Stimulated activated CD4-positive, alpha-beta T cell treated with anti-CD3 and anti-CD28 coated beads, Interleukin-12 subunit alpha, Interleukin-12 subunit beta, amount 100 ng/mL, for 24 hours (primary cell): ENCODE data around the gene B3GALNT2.
"Not testable (repeated sequence)": the region's sequence is repeated elsewhere in the genome, so short reads cannot be mapped to it uniquely, and the experiment has no call there.

Source experiments
- DNase-seq, 2 experiments: peaks; one replicate each; pipeline ENCODE4 v3.0.0-alpha.2; 2020; ENCODE audit warnings: low read depth in 2 of 2

The B3GALNT2 gene

DNA sequence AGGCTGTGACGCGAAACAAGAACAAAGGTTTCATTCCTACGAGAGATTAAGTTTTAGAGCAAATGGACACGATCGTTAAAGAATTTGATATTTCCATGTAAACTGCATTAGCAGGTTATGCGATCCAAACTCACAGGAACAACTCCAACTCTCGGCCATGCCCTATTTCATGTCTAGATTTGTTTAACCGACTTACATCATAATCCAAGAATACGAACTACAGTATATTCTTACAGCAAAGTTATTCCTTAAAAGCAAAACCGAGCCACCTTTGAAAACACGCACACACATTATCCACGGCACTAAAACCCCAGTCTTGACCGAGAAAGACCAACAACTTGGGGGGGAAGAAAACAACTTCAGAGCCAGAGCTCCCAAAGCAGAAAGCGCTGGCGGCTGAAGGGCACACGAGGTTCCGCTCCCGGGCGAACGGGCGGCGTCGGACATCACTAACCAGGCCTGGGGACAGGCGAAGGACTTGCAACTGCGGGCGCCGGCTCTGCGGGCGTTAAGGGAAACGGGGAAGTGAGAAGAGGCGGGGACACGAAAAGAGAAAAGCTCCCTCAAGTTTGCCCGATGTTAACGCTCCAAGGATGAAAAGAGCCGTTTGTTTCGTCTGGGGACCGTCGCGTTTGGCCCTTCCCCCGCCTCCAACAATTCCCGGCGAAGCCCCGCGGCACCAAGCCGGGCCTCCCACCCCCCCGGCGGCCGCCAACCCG is 690 bp downstream of the B3GALNT2 start:
- DNase-seq, result no peak

DNA sequence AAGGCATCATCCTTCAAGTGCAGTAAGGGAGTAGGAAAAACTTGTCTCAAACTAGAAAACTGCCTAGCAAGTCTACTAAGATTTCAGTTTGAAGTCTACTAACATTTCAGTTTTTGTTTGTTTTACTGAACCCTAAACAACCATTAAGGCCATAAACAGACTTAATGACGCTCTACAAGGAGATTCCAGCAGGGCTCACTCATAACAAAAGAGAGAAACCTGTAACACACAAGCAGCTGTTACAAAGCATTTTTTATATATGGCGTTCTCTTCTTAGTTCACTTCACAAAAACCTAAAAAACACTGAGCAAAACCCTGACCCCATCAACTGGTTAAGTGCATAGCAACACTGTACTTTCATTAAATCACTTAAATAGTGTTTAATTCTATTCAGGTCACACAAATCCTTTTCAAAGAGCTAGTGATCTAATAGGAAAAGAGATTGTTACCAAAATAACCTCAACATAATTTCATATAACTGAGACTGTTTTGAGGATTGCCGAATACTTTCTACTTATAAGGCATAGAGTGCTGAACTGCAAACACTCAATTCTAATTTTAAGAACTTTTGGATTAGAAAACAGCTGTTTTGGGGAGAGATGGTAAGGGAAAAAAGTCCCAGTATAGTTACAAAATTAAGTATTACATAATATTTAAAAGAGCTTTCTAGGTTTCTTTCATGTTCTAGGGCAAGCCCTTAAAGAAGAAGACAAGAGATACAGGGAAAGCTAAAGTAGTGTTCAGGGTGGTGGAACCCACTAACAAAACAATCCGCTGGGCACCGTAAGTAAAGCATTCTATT is 1.4 kb downstream of the B3GALNT2 start:
- DNase-seq, result no peak

DNA sequence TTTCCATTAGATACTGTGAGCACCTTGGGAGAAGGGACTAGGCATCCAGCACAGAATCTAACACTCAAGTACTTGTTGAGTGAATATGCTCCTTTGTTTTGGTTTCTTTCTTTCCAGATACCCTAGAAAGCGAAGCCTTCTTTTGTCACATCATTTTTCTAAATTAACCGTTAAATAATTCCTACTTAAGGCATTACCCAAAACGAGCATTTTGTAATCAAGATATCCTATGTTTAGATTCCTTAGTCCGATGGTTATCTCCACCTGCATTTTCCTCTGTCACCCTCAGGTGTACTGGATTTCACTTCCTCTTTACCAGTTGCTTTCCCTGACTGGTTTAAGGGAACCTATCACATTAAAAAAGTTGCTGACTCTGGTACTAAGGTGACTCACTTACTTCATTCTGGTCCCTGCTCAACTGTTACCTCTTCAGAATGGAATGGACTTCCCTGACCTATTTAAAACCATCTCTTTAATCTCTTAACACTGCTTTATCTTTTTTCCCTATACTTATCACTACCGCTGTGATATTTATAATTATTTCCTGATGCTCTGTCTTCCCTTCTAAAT is 3.2 kb downstream of the B3GALNT2 start:
- no peak for DNase-seq

GRCh38 chr1:235495551-235495950 is 8.7 kb downstream of the B3GALNT2 start:
- DNase-seq, result no peak

GRCh38 chr1:235495030-235495429 is 9.2 kb downstream of the B3GALNT2 start:
- DNase-seq, result no peak

- no peak for DNase-seq
Observed at GRCh38 chr1:235494531-235494930, 9.7 kb downstream of the B3GALNT2 start.

GRCh38 chr1:235491644-235492043 is 12.6 kb downstream of the B3GALNT2 start:
- DNase-seq, result no peak

DNA sequence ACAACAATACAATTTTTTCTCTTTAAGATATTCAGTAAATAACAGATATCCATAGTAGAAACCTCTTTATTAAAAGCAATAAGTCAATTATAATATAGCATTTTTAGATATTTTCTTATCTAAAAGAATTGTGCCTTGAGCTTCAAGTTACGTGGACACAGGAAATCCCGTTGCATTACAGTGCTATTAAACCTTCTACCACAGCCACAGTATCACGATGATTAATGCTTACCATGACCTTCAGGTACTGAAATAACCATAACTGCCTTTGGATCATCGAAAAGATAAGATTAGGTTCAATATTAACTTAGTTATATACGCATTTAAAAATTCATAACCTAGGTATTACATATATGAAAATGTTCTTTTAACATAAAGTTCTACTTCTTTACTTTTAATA is 17.9 kb downstream of the B3GALNT2 start:
- no peak for DNase-seq

DNA sequence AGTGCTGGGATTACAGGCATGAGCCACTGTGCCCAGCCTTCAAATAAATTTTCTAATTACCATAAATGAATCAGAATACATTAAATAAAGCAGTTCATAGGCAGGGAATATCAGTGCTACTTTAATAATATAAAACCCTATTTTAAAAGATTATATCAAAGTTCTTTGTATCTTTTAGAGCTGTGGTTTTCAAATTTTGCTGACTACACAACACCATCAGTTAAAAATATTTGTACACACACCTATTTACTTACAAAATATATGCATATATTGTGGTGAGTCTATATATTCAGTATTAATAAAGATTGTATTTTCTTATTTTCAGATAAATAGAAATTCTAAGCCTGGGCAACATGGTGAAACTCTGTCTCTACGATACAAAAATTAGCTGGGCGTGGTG is 18.7 kb downstream of the B3GALNT2 start:
- DNase-seq, result no peak

- DNase-seq, result no peak
Observed at GRCh38 chr1:235483090-235483489, 21.2 kb downstream of the B3GALNT2 start.

DNA sequence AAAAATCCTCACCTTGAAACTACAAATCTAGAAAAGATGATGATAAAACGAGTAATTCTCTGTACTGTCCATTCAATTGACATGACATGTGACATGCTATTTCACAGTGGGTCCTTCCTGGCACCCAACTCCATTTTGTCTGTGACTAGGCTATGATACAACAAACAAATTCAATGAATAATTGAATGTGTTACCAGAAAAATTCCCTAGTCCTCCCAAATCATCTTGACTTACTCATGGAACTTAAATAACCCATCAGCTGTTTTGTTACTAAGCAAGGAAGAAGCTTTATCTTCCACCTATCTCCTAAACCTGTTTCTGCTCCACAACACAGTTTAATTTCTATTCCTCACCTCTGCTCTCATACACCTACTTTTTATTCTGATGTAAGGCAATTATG is 30.4 kb downstream of the B3GALNT2 start:
- no peak for DNase-seq

DNA sequence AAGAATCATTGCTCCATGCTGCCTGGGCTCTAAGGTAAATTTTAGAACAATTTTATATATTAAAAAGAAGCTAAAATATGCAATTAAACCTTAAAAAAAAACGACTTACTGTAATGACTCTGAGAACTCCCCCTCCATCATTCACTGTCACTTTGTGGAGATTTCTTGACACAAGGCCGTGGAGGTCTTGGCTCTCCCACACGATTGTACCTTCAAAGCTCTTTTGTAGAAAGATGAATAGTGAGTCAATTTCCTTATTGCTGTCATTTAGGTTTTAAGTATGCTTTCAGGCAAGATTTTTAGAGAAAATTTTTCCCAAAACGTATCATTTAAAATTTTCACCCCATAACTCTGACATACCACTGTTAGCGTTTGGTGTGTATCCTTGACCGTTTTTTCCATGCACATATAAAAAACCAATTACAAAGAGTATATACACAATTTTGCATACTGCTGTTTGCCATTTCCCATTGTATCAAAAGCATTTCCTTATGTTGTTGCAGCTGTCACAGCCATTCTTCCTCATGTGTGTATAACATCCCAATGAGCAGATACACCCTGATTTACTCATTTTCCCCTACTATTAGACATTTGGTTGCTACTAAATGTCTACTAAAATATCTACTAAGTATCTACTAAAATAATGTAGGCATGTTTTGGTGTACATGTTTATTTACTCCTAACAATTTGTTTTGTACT is 33.4 kb downstream of the B3GALNT2 start:
- no peak for DNase-seq

GRCh38 chr1:235469897-235470296 is 34.4 kb downstream of the B3GALNT2 start:
- not testable (repeated sequence) for DNase-seq

GRCh38 chr1:235468970-235469369 is 35.3 kb downstream of the B3GALNT2 start:
- no peak for DNase-seq

GRCh38 chr1:235468004-235468403 is 36.2 kb downstream of the B3GALNT2 start:
- DNase-seq, result no peak

DNA sequence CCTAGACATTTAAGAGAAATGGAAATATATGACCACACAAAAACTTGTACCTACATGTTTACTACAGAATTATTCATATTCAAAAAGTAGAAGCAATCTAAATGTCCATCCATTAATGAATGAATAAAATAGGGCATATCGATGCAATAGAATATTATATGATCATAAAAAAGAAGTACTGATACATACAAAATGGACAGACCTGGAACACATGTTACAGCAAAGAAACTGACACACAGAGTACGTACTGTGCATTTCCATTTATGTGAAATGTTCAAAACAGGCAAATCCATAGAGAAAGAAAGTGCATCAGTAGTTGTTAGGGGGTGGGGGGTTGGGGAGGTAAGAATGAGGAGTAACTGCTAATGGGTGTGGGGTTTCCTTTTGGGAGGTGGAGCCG is 39.2 kb downstream of the B3GALNT2 start:
- no peak for DNase-seq

DNA sequence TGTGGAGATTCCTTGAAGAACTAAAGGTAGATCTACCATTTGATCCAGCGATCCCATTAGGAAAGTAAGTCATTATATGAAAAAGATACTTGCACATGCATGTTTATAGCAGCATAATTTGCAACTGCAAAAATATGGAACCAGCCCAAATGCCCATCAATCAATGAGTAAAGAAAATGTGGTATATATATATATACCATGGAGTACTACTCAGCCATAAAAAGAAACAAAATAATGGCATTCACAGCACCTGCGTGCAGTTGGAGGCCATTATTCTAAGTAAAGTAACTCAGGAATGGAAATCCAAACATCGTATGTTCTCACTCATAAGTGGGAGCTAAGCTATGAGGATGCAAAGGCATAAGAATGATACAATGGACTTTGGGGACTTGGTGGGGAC is 41.4 kb downstream of the B3GALNT2 start:
- not testable (repeated sequence) for DNase-seq

DNA sequence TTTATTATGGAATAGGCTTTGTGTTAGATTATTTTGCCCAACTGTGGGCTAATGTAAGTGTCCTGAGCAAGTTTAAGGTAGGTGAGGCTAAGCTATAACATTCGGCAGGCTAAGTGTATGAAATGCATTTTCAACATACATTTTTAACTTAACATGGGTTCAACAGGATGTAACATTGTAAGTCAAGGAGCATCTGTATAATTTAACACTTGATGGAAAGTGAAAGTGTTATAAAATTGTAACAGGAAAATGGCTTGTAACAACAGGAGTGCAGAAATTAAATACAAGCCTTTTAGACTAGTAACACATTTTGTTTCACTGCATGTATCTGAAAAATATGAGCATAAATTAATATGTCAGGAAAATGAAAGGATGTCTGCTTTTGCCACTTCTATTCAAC is 42.3 kb downstream of the B3GALNT2 start:
- DNase-seq, result no peak

DNA sequence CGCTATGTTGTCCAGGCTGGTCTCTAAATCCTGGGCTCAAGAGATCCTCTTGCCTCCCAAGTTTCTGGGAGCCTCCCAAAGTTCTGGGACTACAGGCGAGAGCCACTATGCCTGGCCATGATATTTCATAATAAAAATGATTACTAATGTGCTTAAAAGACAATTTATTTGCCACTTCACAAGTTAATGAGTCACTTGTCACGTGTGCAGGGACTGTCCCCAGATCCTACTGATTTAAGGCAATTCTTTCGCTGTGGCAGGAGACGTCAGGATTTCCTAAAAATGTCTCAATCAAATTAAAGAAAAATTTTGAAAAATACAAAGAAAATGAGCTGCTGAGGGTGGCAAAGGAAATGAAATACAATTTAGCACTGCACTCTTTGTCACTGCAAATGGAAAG is 43.5 kb downstream of the B3GALNT2 start:
- DNase-seq, result no peak

DNA sequence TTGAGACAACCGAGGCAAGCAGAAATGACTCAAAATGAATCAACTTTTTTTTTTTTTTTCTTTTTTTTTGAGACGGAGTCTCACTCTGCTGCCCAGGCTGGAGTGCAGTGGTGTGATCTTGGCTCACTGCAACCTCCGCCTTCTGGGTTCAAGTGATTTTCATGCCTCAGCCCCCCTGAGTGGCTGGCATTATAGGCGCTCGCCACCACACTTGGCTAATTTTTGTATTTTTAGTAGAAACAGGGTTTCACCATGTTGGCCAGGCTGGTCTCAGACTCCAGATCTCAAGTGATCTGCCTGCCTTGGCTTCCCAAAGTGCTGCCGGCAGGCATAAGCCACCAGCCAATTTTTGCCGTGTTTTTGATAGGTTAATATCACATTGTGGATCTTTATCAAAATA is 46.4 kb downstream of the B3GALNT2 start:
- not testable (repeated sequence) for DNase-seq

DNA sequence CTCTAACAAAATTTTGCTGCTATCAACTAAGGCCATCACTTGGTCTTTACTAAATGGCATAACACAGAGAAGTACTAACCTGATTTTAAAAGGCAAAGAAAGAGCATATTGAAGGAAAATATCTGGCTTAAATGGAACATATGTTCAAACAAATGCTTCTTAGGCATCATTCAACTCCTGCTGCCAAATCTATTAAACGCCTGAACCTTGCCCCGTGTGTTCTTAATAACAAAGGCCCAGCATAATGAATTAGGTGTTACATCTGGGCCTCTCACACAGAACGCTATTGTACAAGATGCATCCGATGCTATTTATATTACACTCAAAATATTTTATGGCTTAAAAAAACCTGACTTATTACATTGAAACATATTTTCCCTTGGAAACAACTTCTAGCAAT is 48.4 kb downstream of the B3GALNT2 start:
- DNase-seq, result no peak

DNA sequence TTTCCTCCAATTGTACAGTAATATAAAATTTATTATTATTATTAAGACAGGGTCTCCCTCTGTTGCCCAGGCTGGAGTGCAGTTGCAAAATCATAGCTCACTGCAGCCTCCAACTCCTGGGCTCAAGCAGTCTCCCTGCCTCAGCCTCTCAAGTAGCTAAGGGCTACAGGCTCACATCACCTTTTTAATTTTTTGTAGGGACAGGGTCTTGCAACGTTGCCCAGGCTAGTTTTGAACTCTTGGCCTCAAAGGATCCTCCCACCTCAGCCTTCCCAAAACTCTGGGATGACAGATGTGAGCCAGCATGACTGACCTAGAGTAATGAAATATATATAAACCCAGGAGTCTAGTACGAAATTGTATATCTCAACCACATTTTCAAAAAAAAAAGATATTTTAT is 49.2 kb downstream of the B3GALNT2 start:
- DNase-seq, result no peak
